22Rv1 (cell line): ENCODE measurements around the gene BABAM2.

Experiments used
- ZFX ChIP-seq: fragments of 450-650 bp; IDR thresholded peaks from 2 replicates; pipeline ENCODE4 v1.6.1; 2017; ENCODE audit warnings: antibody characterized with exemption, borderline replicate concordance
- TF ChIP-seq, protein P1 (sequence below): fragments of 450-650 bp; IDR thresholded peaks from 2 replicates; pipeline ENCODE4 v1.5.1; 2017; ENCODE audit warnings: mild to moderate bottlenecking

DNA sequence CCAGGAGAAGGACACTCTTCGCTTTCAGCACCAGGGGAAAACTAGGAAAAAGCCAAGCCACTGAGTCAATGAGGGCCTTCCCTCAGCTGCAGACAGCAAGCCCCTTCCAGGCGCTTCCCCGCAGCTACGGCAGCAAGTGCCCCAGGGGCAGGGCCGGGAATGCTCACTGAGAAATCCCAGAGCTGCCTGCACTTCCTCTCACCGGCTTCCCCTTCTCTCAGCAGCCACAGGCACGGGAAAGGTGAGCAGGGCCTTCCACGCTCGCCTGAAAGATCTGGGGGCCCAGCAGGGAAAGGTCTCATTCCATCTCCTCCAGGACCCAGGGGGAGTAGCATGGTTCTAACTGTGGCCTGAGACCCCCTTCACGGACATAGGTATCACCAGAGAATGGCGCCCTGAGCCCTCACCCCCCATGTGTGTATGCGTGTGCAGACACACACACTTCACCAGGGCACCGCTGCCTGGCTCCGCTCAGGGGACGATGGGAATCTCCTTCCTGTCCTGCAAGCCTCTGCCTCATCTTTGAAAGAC lies 472.5 kb downstream of the BABAM2 start:
- TF ChIP-seq, protein P1, sequence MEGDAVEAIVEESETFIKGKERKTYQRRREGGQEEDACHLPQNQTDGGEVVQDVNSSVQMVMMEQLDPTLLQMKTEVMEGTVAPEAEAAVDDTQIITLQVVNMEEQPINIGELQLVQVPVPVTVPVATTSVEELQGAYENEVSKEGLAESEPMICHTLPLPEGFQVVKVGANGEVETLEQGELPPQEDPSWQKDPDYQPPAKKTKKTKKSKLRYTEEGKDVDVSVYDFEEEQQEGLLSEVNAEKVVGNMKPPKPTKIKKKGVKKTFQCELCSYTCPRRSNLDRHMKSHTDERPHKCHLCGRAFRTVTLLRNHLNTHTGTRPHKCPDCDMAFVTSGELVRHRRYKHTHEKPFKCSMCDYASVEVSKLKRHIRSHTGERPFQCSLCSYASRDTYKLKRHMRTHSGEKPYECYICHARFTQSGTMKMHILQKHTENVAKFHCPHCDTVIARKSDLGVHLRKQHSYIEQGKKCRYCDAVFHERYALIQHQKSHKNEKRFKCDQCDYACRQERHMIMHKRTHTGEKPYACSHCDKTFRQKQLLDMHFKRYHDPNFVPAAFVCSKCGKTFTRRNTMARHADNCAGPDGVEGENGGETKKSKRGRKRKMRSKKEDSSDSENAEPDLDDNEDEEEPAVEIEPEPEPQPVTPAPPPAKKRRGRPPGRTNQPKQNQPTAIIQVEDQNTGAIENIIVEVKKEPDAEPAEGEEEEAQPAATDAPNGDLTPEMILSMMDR, result no peak
- no peak for TF ChIP-seq ZFX
